ENCODE results near the gene SHISA7.

Gene SHISA7

GRCh38 chr19:55387736-55388497, 55.2 kb downstream of the SHISA7 start:
- no peak for DNase-seq (ENCODE audit: low spot score)

DNA sequence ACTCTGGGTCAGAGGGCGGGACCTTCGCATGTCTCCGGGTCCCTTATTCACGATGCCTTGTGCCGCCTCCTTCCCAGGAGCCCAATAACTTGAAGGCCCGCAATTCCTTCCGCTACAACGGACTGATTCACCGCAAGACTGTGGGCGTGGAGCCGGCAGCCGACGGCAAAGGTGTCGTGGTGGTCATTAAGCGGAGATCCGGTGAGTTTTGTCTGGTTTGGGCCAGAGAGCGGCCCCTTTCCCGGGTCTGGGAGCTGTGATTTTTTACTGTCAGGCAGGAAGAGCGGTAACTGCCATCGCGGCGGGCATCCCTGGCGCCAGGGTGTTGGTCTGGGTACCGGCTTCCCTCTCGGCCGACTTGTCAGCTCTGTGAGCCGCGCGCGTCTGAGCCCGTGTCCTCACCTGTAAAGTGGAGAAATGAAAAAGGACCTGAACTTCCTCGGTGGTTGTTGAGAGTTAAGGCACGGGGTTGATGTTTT, 56.6 kb downstream of the SHISA7 start:
- DNase-seq (ENCODE audit: low spot score): peak; percentile 51

- peak; percentile 97 for DNase-seq (ENCODE audit: low spot score)
These were observed 57.2 kb downstream of the SHISA7 start, which contains the start of gene RPL28 for GRCh38 chr19:55385724-55386492. Gene RPL28, plus strand, starts transcription at chr19:55385932. Its CDS starts 426 bp downstream, at chr19:55386358.

DNA sequence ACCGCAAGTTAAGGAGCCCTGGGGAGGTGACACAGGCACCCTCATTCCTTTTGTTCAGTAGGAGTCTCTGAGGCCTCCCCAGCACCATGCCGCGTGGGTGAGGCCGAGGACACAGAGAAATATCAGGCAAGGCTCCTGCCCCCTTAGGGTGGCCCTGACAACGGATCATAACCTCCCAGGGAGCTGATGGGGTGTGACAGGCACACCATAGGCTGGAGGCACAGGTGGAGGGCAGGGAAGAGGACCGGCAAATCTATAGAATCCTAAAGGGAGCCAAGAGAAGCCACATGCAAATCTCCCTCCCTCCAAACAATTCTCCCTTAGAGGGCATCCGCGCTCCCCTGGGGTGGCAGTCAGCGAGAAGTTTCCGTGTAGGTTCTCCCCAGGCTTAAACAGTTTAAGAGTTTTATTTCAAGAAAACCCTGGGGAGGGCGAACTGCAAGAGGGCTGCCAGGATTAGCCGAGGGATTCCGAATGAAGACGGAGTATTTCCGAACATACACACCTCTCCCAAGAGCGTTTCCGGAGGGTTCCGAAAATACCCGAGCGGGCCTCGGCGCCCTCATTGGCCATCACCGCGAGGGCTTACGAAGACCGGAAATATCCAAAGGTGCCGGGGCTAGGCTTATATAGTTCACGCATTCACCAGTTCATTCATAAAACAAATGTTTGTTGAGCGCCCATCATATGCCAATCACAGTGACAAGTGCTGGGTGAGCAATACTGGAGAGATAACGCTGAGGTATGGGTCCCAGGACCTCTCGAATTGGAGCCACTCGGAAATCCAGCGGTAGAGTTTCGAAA, 58.0 kb downstream of the SHISA7 start:
- peak; percentile 94 for DNase-seq (ENCODE audit: low spot score)

DNA sequence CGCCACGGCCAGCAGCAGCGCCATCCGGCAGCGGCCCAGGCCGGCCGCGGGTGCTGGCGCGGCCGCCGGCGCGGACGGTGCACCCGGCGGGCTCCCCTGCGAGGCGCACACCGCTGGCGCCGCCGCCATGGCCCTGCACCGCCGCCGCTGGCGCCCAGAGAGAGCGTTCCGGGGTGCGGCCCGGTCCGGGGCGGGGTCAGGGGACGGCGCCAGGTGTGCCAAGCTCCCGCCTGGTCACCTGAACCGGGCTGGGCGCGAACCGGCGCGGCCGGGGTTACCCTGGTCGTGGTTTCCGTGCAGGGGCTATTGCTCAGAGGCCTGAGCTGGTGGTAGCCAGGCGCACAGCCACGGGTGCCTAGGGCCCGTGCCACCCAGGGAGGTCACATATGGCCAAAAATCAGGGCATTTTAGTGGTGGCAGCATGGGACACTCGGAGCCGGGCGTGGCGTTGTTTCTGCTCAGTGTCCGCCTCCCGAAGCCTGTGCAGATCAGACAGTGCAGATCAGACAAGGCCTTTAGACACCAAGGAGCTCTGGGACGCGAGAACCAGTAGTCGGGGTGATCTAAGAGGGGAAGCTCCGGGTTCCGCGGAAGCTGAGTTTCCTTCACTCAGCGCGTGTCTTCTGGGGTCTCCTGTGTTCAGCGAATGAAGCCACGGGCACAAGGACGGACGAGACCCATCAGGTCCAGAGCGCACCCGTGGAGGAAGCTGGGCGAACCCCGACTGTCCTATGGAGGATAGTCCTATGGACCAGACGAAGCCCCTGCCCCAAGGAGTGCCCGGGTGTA, 58.8 kb downstream of the SHISA7 start, which contains the start of gene TMEM238:
Gene TMEM238 (minus strand): TSS at position 162 of the 789 bp plus-strand sequence. CDS start 33 bp downstream, at position 129.
- no peak for DNase-seq (ENCODE audit: low spot score)

GRCh38 chr19:55383279-55384130, 59.6 kb downstream of the SHISA7 start:
- DNase-seq (ENCODE audit: low spot score): peak; percentile 65

DNA sequence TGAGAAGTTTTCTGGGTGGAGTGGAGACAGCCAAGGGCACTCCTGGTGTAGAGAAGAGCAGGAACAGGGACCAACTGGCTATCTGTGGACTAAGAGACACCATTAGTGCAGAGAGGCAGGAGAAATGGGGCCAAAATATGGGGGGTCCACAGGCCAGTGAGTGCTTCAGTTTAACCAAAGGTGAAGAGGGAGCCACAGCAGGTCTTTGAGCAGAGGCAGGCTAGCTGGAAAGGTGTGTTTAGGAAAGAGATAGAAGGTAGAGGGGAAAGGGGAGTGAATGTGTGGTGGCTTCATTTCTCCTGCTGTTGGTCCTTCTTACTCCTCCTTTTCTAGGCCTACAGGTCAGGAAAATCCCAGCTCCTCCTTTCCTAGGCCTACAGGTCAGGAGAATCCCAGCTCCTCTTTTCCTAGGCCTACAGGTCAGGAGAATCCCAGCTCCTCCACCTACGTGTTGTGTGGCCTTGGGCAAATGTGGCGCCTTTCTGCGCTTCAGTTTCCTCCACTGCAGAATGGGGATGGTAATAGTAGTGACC, 60.5 kb downstream of the SHISA7 start:
- DNase-seq (ENCODE audit: low spot score): no peak

DNA sequence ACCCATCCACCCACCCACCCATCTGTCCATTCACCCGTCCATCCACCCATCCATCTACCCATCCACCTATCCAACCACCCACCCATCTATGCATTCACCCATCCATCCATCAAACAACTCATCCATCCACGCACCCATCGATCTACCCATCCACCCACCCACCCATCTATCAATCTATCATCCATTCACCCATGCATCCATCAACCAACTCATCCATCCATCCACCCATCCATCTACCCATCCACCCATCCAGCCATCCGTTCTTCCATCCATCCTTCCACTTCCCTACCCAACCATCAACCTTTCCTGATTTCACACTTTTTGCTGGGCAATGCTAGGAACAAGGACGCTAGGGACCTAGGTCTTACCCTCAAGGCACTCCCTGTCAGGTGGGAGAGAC, 61.1 kb downstream of the SHISA7 start:
- DNase-seq (ENCODE audit: low spot score): no peak

DNA sequence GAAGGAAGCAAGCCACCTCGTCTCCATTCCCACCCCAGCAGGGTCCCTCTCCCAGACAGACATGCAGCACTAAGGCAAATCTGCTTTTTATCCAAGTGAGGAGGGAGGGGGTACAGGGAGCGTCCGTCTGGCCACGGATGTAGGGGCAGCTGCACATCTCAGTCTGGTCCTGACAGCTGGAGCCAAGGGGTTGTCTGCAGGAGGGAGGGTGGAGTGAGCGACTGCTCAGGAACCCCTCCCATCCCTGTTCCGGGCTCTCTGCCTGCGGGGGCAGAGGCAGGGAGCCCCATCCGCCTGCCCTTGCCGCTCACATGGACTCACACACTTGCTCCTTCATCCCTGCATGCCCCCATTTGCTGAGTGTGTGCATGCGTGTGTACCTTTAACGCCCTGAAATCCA, 63.9 kb downstream of the SHISA7 start:
- no peak for DNase-seq (ENCODE audit: low spot score)

Measured in kidney capillary endothelial cell (primary cell).